SK-N-SH (cell line): ENCODE results near the gene ETV6. TPM values are rescaled to one million over a fixed set of nuclear protein-coding genes. Genes with fewer than 3 reads are reported as not detected.

Experiments used
- CTCF ChIA-PET: fragments of 300-600, 350-600 bp; formaldehyde crosslinking; extraction: SDS; loops from one replicate; lab custom pipeline; 2021; lab: Yijun Ruan, JAX
- POLR2A ChIA-PET: fragments of 350-600 bp; sonication (Branson Sonifier 250); formaldehyde crosslinking; extraction: SDS; loops from one replicate; lab custom pipeline; 2020; ENCODE audit warnings: antibody characterized with exemption, inconsistent platforms; lab: Yijun Ruan, JAX
- DNase-seq: peaks from one replicate; pipeline ENCODE4 v3.0.0; 2012
- H2AFZ ChIP-seq: fragments of 200-600 bp; sonication (generic); 2 replicates; pipeline ENCODE4 v1.8.1; 2016; ENCODE audit warnings: antibody characterized with exemption, mild to moderate bottlenecking, low read depth
- H3F3A ChIP-seq: fragments of 200-600 bp; sonication (generic); replicated peaks from 2 replicates; pipeline ENCODE3; 2016; ENCODE audit warnings: antibody characterized with exemption, mild to moderate bottlenecking; ENCODE audit not compliant: insufficient read depth
- H3K27ac ChIP-seq, 2 experiments: fragments of 200-500 bp in 1 of 2; fragments of 200-600 bp in 1 of 2; sonication (Bioruptor generic) in 1 of 2; sonication (generic), shearing (Covaris generic) in 1 of 2; 2 replicates each; pipeline versions ENCODE4 v1.5.1 to v1.6.1; 2014 to 2016; ENCODE audit warnings: low read depth in 2 of 2, inconsistent platforms in 1 of 2, low read length in 1 of 2, mild to moderate bottlenecking in 1 of 2, mixed read lengths in 1 of 2
- H3K27me3 ChIP-seq: fragments of 200-600 bp; sonication (generic), shearing (Covaris generic); 2 replicates; pipeline ENCODE4 v1.6.1; 2016; ENCODE audit warnings: mixed run types; ENCODE audit not compliant: insufficient read depth
- H3K36me3 ChIP-seq, 2 experiments: fragments of 200-500 bp in 1 of 2; fragments of 200-600 bp in 1 of 2; sonication (Bioruptor generic) in 1 of 2; sonication (generic) in 1 of 2; replicated peaks in 1 of 2; 2 replicates each; pipeline versions ENCODE3 to v1.5.1; 2014 to 2016; ENCODE audit warnings: low read length in 1 of 2, mild to moderate bottlenecking in 1 of 2; ENCODE audit not compliant: insufficient read depth in 2 of 2, control insufficient read depth in 1 of 2
- H3K4me1 ChIP-seq, 2 experiments: fragments of 200-500 bp in 1 of 2; fragments of 200-600 bp in 1 of 2; sonication (Bioruptor generic) in 1 of 2; sonication (generic), shearing (Covaris generic) in 1 of 2; 2 replicates each; pipeline versions ENCODE4 v1.5.1 to v1.6.1; 2014 to 2016; ENCODE audit warnings: low read depth in 1 of 2, low read length in 1 of 2, mixed run types in 1 of 2; ENCODE audit not compliant: insufficient read depth in 2 of 2, control insufficient read depth in 1 of 2
- H3K4me2 ChIP-seq: fragments of 200-600 bp; sonication (generic), shearing (Covaris generic); 2 replicates; pipeline ENCODE4 v1.6.1; 2017; ENCODE audit warnings: mixed run types
- H3K4me3 ChIP-seq, 2 experiments: fragments of 200-500 bp in 1 of 2; fragments of 200-600 bp in 1 of 2; sonication (Bioruptor generic) in 1 of 2; sonication (generic), shearing (Covaris generic) in 1 of 2; 2 replicates each; pipeline versions ENCODE4 v1.5.1 to v1.8.1; 2014 to 2016; ENCODE audit warnings: low read depth in 2 of 2, inconsistent platforms in 1 of 2, low read length in 1 of 2, mild to moderate bottlenecking in 1 of 2, mixed read lengths in 1 of 2, moderate library complexity in 1 of 2
- H3K79me2 ChIP-seq: fragments of 200-600 bp; sonication (generic); 2 replicates; pipeline ENCODE4 v1.8.1; 2017; ENCODE audit warnings: mild to moderate bottlenecking; ENCODE audit not compliant: insufficient read depth
- H3K9ac ChIP-seq: fragments of 200-600 bp; sonication (generic); 2 replicates; pipeline ENCODE4 v1.6.1; 2017; ENCODE audit warnings: mixed run types
- H3K9me2 ChIP-seq: fragments of 200-600 bp; sonication (generic); 2 replicates; pipeline ENCODE4 v1.6.1; 2017; ENCODE audit warnings: mixed run types
- H3K9me3 ChIP-seq: fragments of 200-600 bp; sonication (generic); 2 replicates; pipeline ENCODE4 v1.6.1; 2017; ENCODE audit warnings: mixed run types, mild to moderate bottlenecking, moderate library complexity
- H4K20me1 ChIP-seq: fragments of 200-600 bp; sonication (generic); 2 replicates; pipeline ENCODE4 v1.6.1; 2017; ENCODE audit warnings: mild to moderate bottlenecking, mixed run types; ENCODE audit not compliant: insufficient read depth
- FOXJ3 ChIP-seq: sonication (generic); formaldehyde crosslinking; IDR thresholded peaks from 2 replicates; pipeline ENCODE4 v1.5.1; 2020; ENCODE audit warnings: mild to moderate bottlenecking, missing genetic modification reagents
- FOXM1 ChIP-seq: IDR thresholded peaks from 2 replicates; pipeline ENCODE4 v1.4.0; 2012; ENCODE audit warnings: low read depth, mild to moderate bottlenecking
- RAD21 ChIP-seq: IDR thresholded peaks from 2 replicates; pipeline ENCODE4 v1.6.1; 2012; ENCODE audit warnings: mild to moderate bottlenecking, low read length
- RXRA ChIP-seq: IDR thresholded peaks from 2 replicates; pipeline ENCODE4 v1.4.0; 2012; ENCODE audit warnings: low read depth, mild to moderate bottlenecking, borderline replicate concordance
- SIN3A ChIP-seq: IDR thresholded peaks from 2 replicates; pipeline ENCODE4 v1.6.1; 2012; ENCODE audit warnings: low read depth, mild to moderate bottlenecking, low read length, moderate library complexity, borderline replicate concordance
- WGBS: methylation state at CpG from one replicate; pipeline ENCODE4 v1.1.6; 2017; ENCODE audit warnings: low lambda C conversion rate; 5-methylcytosine and 5-hydroxymethylcytosine counted together
- polyA plus RNA-seq, 3 experiments: library from polyadenylated mRNA; depleted of rRNA; stranded (reverse); fragments of >200 nt; gene quantifications; 2 replicates each; pipeline ENCODE4 v1.2.3, GENCODE V29; 2012
- TF ChIP-seq, protein P1 (sequence below): IDR thresholded peaks from 2 replicates; pipeline ENCODE4 v1.6.1; 2012; ENCODE audit warnings: mild to moderate bottlenecking, low read depth, low read length, moderate library complexity
- TF ChIP-seq, protein P2 (sequence below): IDR thresholded peaks from 2 replicates; pipeline ENCODE4 v1.4.0; 2012; ENCODE audit warnings: low read depth

The ETV6 gene
- polyA plus RNA-seq, 1 of the 3 experiments (the other 2 are of a cell fraction): 4.0 TPM

DNA sequence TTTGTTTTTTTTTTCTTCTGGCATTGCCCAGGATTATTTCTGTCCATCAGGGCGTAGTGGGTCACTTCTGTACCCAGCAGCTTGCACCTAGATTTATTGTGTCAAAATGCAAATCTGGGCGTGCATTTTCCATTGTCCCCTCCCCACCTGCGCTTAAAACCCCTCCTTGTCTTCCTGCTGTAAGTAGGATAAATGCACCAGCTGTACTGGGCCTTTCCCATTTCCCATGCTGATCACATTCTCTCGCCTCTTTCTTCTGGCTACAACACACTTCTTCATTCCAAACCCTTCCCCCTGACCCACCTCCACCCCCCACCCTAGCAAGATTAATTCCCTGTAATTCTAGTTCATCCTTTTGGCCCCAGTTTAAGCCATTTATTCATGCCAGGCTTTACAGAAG lies 128.0 kb downstream of the ETV6 start:
- 92% methylated on average over 4 of the region's 4 CpGs for WGBS
- TF ChIP-seq RAD21: no peak
- TF ChIP-seq, protein P1, sequence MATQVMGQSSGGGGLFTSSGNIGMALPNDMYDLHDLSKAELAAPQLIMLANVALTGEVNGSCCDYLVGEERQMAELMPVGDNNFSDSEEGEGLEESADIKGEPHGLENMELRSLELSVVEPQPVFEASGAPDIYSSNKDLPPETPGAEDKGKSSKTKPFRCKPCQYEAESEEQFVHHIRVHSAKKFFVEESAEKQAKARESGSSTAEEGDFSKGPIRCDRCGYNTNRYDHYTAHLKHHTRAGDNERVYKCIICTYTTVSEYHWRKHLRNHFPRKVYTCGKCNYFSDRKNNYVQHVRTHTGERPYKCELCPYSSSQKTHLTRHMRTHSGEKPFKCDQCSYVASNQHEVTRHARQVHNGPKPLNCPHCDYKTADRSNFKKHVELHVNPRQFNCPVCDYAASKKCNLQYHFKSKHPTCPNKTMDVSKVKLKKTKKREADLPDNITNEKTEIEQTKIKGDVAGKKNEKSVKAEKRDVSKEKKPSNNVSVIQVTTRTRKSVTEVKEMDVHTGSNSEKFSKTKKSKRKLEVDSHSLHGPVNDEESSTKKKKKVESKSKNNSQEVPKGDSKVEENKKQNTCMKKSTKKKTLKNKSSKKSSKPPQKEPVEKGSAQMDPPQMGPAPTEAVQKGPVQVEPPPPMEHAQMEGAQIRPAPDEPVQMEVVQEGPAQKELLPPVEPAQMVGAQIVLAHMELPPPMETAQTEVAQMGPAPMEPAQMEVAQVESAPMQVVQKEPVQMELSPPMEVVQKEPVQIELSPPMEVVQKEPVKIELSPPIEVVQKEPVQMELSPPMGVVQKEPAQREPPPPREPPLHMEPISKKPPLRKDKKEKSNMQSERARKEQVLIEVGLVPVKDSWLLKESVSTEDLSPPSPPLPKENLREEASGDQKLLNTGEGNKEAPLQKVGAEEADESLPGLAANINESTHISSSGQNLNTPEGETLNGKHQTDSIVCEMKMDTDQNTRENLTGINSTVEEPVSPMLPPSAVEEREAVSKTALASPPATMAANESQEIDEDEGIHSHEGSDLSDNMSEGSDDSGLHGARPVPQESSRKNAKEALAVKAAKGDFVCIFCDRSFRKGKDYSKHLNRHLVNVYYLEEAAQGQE: no peak
- no peak for TF ChIP-seq RXRA
- no peak for TF ChIP-seq FOXM1
- no peak for TF ChIP-seq SIN3A
- TF ChIP-seq, protein P2, sequence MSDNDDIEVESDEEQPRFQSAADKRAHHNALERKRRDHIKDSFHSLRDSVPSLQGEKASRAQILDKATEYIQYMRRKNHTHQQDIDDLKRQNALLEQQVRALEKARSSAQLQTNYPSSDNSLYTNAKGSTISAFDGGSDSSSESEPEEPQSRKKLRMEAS: no peak
- no peak for TF ChIP-seq FOXJ3
- H3K27ac ChIP-seq: no peak overlapping the region
- H2AFZ ChIP-seq: no peak overlapping the region
- no peak overlapping the region for H3K4me3 ChIP-seq
- H3F3A ChIP-seq: no peaks in the 10 kb centered on the region
- no peaks in the 10 kb centered on the region for H3K9me2 ChIP-seq
- H3K79me2 ChIP-seq: peaks cover 38% of the 10 kb centered on the region
- H3K36me3 ChIP-seq: peaks cover 3% of the 10 kb centered on the region in 2 experiments
- CTCF ChIA-PET: no interaction called here
- H3K4me2 ChIP-seq: no peak overlapping the region
- no peaks in the 10 kb centered on the region for H3K9me3 ChIP-seq
- no peak for DNase-seq
- H3K27me3 ChIP-seq: no peaks in the 10 kb centered on the region
- 0 out of 2 replicates have a peak, but pooled peaks cover 2% of the 10 kb centered on the region for H4K20me1 ChIP-seq
- H3K9ac ChIP-seq: no peak overlapping the region
- peaks cover 0 to 13% of the 10 kb centered on the region in 2 experiments; a peak in 3 of 4 replicates for H3K4me1 ChIP-seq
- POLR2A ChIA-PET: no interaction called here

DNA sequence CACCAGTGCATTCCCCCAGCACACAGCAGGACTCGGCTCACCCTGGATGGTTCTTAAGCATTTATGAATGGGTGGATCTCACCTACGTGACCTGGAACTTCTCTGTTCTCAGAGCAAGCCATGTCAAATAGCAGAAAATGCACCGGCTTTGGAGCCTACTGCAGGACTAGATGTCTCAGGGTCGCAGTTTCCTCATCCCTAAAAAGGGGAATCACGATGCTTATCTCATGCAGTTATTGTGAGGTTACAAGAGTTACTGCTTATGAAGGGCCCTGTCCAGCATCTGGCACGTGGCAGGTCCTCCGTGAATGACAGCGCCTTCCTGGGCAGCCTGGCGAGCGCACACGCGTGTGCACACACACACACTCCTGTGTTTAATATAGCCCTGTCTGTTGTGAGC lies 128.5 kb downstream of the ETV6 start:
- no peaks in the 10 kb centered on the region for H3F3A ChIP-seq
- 0 out of 2 replicates have a peak, but pooled peaks cover 2% of the 10 kb centered on the region for H4K20me1 ChIP-seq
- no peak overlapping the region for H3K9ac ChIP-seq
- H3K4me3 ChIP-seq: no peak overlapping the region
- WGBS: 95% methylated on average over 12 of the region's 12 CpGs
- no peak overlapping the region for H2AFZ ChIP-seq
- H3K4me2 ChIP-seq: no peak overlapping the region
- H3K9me3 ChIP-seq: no peaks in the 10 kb centered on the region
- ChIA-PET CTCF (no interaction called here), POLR2A (no interaction called here)
- peaks cover 3% of the 10 kb centered on the region in 2 experiments for H3K36me3 ChIP-seq
- no peak overlapping the region for H3K27ac ChIP-seq
- no peaks in the 10 kb centered on the region for H3K9me2 ChIP-seq
- H3K27me3 ChIP-seq: no peaks in the 10 kb centered on the region
- peaks cover 38% of the 10 kb centered on the region for H3K79me2 ChIP-seq
- no peak for DNase-seq
- peaks cover 0 to 13% of the 10 kb centered on the region in 2 experiments; a peak in 3 of 4 replicates for H3K4me1 ChIP-seq
- TF ChIP-seq, protein P1: peak; percentile 65; the same call in 1 of the 2 replicates
- TF ChIP-seq RXRA: no peak
- TF ChIP-seq, all 33 proteins: peak for 1
